K562 (cell line): ENCODE data around the gene RAD51AP2. TPM values are rescaled to one million over a fixed set of nuclear protein-coding genes. Genes with fewer than 3 reads are reported as not detected.

Experiments
- ARID3B ChIP-seq: fragments of 250-450 bp; sonication (Bioruptor Pico); IDR thresholded peaks from 2 replicates; pipeline ENCODE4 v1.4.0; 2020; ENCODE audit warnings: borderline replicate concordance
- E2F1 ChIP-seq: sonication (generic); formaldehyde crosslinking; IDR thresholded peaks from 2 replicates; pipeline ENCODE4 v1.8.1; 2023; ENCODE audit warnings: mild to moderate bottlenecking, missing genetic modification reagents, moderate library complexity
- FOXK1 ChIP-seq: sonication (generic); formaldehyde crosslinking; IDR thresholded peaks from 2 replicates; pipeline ENCODE4 v1.8.0; 2022; ENCODE audit warnings: missing genetic modification reagents, mild to moderate bottlenecking, borderline replicate concordance
- HNRNPH1 ChIP-seq: fragments of 200-400 bp; formaldehyde crosslinking; optimal IDR thresholded peaks from 2 replicates; pipeline ENCODE3; 2017; ENCODE audit warnings: low read depth, mild to moderate bottlenecking, low read length, moderate library complexity
- IRF1 ChIP-seq: sonication (generic); formaldehyde crosslinking; IDR thresholded peaks from 2 replicates; pipeline ENCODE4 v1.8.0; 2022; ENCODE audit warnings: missing genetic modification reagents, mild to moderate bottlenecking, borderline replicate concordance
- KLF1 ChIP-seq: fragments of 450-650 bp; IDR thresholded peaks from 2 replicates; pipeline ENCODE4 v1.6.1; 2016; ENCODE audit warnings: missing genetic modification characterization, missing compliant biosample characterization
- MAZ ChIP-seq, 2 experiments: fragments of 450-650 bp in 1 of 2; sonication (generic) in 1 of 2; formaldehyde crosslinking; IDR thresholded peaks in 1 of 2; conservative IDR thresholded peaks in 1 of 2; 2 replicates each; pipeline versions ENCODE4 v1.4.0 to v1.5.0; 2020; ENCODE audit warnings: mild to moderate bottlenecking in 1 of 2, missing genetic modification reagents in 1 of 2
- NFYB ChIP-seq: IDR thresholded peaks from 2 replicates; pipeline ENCODE4 v1.6.1; 2011; ENCODE audit warnings: mild to moderate bottlenecking, moderate library complexity; ENCODE audit not compliant: insufficient read length; ENCODE audit errors: extremely low read depth
- PBX2 ChIP-seq, 2 experiments: IDR thresholded peaks in 1 of 2; conservative IDR thresholded peaks in 1 of 2; 2 replicates each; pipeline ENCODE4 v1.6.1; 2016; ENCODE audit warnings: low read depth in 2 of 2, mild to moderate bottlenecking in 1 of 2, missing compliant biosample characterization in 1 of 2, missing genetic modification characterization in 1 of 2, moderate library complexity in 1 of 2
- RNF2 ChIP-seq: sonication (generic); IDR thresholded peaks from 2 replicates; pipeline ENCODE4 v1.6.1; 2016
- STAT5A ChIP-seq: IDR thresholded peaks from 2 replicates; pipeline ENCODE4 v1.6.1; 2012; ENCODE audit warnings: low read length, inconsistent platforms, borderline replicate concordance
- TEAD4 ChIP-seq, 2 experiments: sonication (generic) in 1 of 2; formaldehyde crosslinking in 1 of 2; IDR thresholded peaks; 2 replicates each; pipeline versions ENCODE4 v1.6.1 to v1.8.0; 2012 to 2022; ENCODE audit warnings: borderline replicate concordance in 1 of 2, inconsistent platforms in 1 of 2, low read length in 1 of 2, mild to moderate bottlenecking in 1 of 2, missing genetic modification reagents in 1 of 2
- THAP12 ChIP-seq: fragments of 250-450 bp; sonication (Bioruptor Pico); IDR thresholded peaks from 2 replicates; pipeline ENCODE4 v1.9.0; 2021; ENCODE audit warnings: mild to moderate bottlenecking, inconsistent platforms
- ZNF174 ChIP-seq: fragments of 250-450 bp; sonication (Bioruptor Pico); IDR thresholded peaks from 2 replicates; pipeline ENCODE4 v1.4.0; 2020; ENCODE audit warnings: mild to moderate bottlenecking
- ZNF217 ChIP-seq: sonication (generic); formaldehyde crosslinking; IDR thresholded peaks from 2 replicates; pipeline ENCODE4 v1.8.0; 2022; ENCODE audit warnings: mild to moderate bottlenecking, missing genetic modification reagents
- ZNF274 ChIP-seq: IDR thresholded peaks from 2 replicates; pipeline ENCODE4 v1.6.1; 2011; ENCODE audit warnings: low read depth, mild to moderate bottlenecking, low read length, moderate library complexity, borderline replicate concordance
- polyA plus RNA-seq, 8 experiments: library from polyadenylated mRNA; depleted of rRNA in 4 of 8; stranded (reverse) in 5 of 8; unstranded in 3 of 8; fragments of >200 nt; fragmentation: Nextera tagmentation in 2 of 8; fragmentation: Illumina TruSeq in 1 of 8; extraction: Ambion mirVana in 2 of 8; extraction: Trizol in 1 of 8; gene quantifications; 2 replicates each; pipeline versions ENCODE4 v1.2.1 to v1.2.3, GENCODE V29; 2011 to 2014; ENCODE audit warnings: inconsistent platforms in 1 of 8, missing spikeins in 1 of 8
- total RNA-seq, 7 experiments: library from RNA; depleted of rRNA in 6 of 7; stranded (reverse); fragments of >200 nt in 6 of 7; fragmentation: Illumina TruSeq in 2 of 7; extraction: Trizol in 2 of 7; gene quantifications; 2 replicates each; pipeline versions ENCODE4 v1.2.1 to v1.2.3, GENCODE V29; 2011 to 2021; ENCODE audit warnings: low replicate concordance in 1 of 7

The RAD51AP2 gene
- total and polyA plus RNA-seq, 9 of the 15 experiments (the other 6 are each of a cell fraction or from before 2014, with no cell fraction given), result 0.01 to 0.04 (median 0.04) TPM; not detected in 6

- TF ChIP-seq TEAD4 (IDR thresholded peaks at IDR 0.05; ENCODE audit: low read length) (no peak), TEAD4 (CRISPR knock-in tag; IDR thresholded peaks at IDR 0.05; ENCODE audit: borderline replicate concordance) (no peak), FOXK1 (CRISPR knock-in tag) (0 out of 2 replicates have a peak, but pooled peaks have one; percentile 23), KLF1 (tag) (0 out of 2 replicates have a peak, but pooled peaks have one; percentile 15), HNRNPH1 (no peak), E2F1 (CRISPR knock-in tag) (no peak), ZNF217 (no peak), THAP12 (CRISPR knock-in tag) (no peak), ZNF174 (CRISPR knock-in tag) (no peak), ARID3B (no peak), IRF1 (no peak), RNF2 (peak; percentile 51; the same call in 1 of the 2 replicates), PBX2 (CRISPR knock-in tag; IDR thresholded peaks at IDR 0.05; ENCODE audit: low read depth) (no peak), PBX2 (tag; conservative IDR thresholded peaks at IDR 0.05; ENCODE audit: low read depth) (peak; percentile 59), NFYB (peak; percentile 50), STAT5A (no peak), ZNF274 (no peak), MAZ (CRISPR knock-in tag; conservative IDR thresholded peaks at IDR 0.05 in 1 of 2, IDR thresholded peaks at IDR 0.05 in 1 of 2) (peak in 1 of 2 experiments; percentile 91; a peak in 2 of 4 replicates)
These were observed at the start of gene RAD51AP2 (continued) for GRCh38 chr2:17518212-17519154.
